ENCODE data around the gene PORCN. TPM values are rescaled to one million over a fixed set of nuclear protein-coding genes. Genes with fewer than 3 reads are reported as not detected.

The PORCN gene
- 6.1 and 8.5 TPM in 2 replicates for total RNA-seq

GRCh38 chrX:48508400-48509244 is at the start of gene PORCN:
Gene PORCN, plus strand, starts transcription at chrX:48508992. Its CDS starts 829 bp downstream, at chrX:48509821.

DNA sequence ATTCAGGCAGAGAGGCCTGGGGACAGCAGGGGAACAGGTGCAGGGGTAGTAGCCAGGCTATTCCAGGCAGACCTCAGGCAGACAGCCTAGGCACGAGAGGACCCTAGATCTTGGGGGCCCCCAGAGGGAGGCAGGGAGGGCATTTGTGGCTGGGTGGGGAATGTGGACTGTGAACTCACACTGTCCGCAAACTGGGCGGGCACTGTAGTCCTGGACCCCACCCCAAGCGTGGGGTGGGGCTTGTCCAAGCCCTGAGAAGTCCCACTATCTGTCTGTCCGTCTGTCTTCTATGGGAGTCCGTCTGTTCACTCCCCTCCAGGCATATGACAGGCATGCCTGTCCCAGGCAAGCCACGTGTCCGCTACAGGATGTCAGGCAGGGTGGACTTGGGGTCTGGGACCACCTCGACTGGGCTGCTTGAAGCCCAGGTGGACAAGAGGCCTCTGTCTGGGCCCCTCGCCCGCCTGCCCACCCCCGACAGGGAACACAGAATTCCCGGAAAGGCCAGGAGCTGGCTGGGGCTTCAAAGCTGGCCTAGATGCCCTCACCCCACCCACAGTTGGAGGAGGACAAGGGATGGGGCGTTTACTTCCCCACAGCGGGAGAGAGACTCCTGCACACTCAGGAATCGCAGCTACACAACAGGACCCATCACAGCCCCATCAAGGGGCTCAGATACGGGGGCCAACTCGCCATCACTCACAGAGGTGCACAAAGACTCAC is 38.5 kb upstream of the PORCN start, which contains the start of gene SLC38A5:
Gene SLC38A5, minus strand, starts transcription at position 151 of the 723 bp plus-strand sequence. CDS start 2,336 bp downstream, outside the sequence.

GRCh38 chrX:48475774-48476577 is 32.8 kb upstream of the PORCN start, which contains the start of gene FTSJ1:
Gene FTSJ1, plus strand, starts transcription at chrX:48476199. Its CDS starts 1,849 bp downstream, at chrX:48478048.

GRCh38 chrX:48521353-48522243 is 12.8 kb downstream of the PORCN start, which contains the start of gene EBP:
Gene EBP, plus strand, starts transcription at chrX:48521808. Its CDS starts 1,964 bp downstream, at chrX:48523772.

GRCh38 chrX:48539345-48540027 is 30.7 kb downstream of the PORCN start, which contains the start of gene TBC1D25:
Gene TBC1D25, plus strand, starts transcription at chrX:48539714. Its CDS starts 84 bp downstream, at chrX:48539798.

Other genes starting within 250 kb of the PORCN start
- gene SSX3, start 152.3 kb upstream of the PORCN start, total RNA-seq = not detected in 2 replicates
- gene SSX4, start 125.5 kb upstream of the PORCN start, total RNA-seq = not detected in 2 replicates
- gene SSX4B, start 97.0 kb upstream of the PORCN start, total RNA-seq = not detected in 2 replicates
- 31.8 and 76.5 TPM in 2 replicates for gene SLC38A5, start 38.7 kb upstream of the PORCN start, total RNA-seq
- 56.7 and 67.2 TPM in 2 replicates for gene FTSJ1, start 32.8 kb upstream of the PORCN start, total RNA-seq
- 89.1 and 143 TPM in 2 replicates for gene EBP, start 12.8 kb downstream of the PORCN start, total RNA-seq
- gene TBC1D25, start 30.7 kb downstream of the PORCN start, total RNA-seq = 7.2 and 7.8 TPM in 2 replicates
- 339 and 433 TPM in 2 replicates for gene RBM3, start 65.5 kb downstream of the PORCN start, total RNA-seq
- 65.3 and 85.5 TPM in 2 replicates for gene WDR13, start 88.5 kb downstream of the PORCN start, total RNA-seq
- gene WAS, start 174.8 kb downstream of the PORCN start, total RNA-seq = 0.07 TPM in 1 of 2 replicates, not detected in the other
- gene SUV39H1, start 187.7 kb downstream of the PORCN start, total RNA-seq = 11.0 and 15.8 TPM in 2 replicates

Measured in thoracic aorta endothelial cell (primary cell).